GM23248 (cell line): ENCODE results near the gene KBTBD13. TPM values are rescaled to one million over a fixed set of nuclear protein-coding genes. Genes with fewer than 3 reads are reported as not detected.

Source experiments
- DNase-seq: peaks from one replicate; pipeline ENCODE4 v3.0.0-alpha.2; 2015
- H2AFZ ChIP-seq: fragments of 200-600 bp; sonication (generic); 2 replicates; pipeline ENCODE4 v1.6.1; 2016; ENCODE audit warnings: antibody characterized with exemption
- H3F3A ChIP-seq: fragments of 200-600 bp; sonication (generic); 2 replicates; pipeline ENCODE4 v1.6.1; 2016; ENCODE audit warnings: mild to moderate bottlenecking, antibody characterized with exemption, mixed run types; ENCODE audit not compliant: insufficient read depth
- H3K27ac ChIP-seq: fragments of 200-600 bp; sonication (generic); 2 replicates; pipeline ENCODE4 v1.5.1; 2016; ENCODE audit warnings: mild to moderate bottlenecking
- H3K27me3 ChIP-seq: fragments of 200-600 bp; sonication (generic); replicated peaks from 2 replicates; pipeline ENCODE4 v1.6.1; 2016; ENCODE audit warnings: mild to moderate bottlenecking; ENCODE audit not compliant: insufficient read depth
- H3K36me3 ChIP-seq: fragments of 200-600 bp; sonication (generic); 2 replicates; pipeline ENCODE4 v1.6.1; 2016; ENCODE audit warnings: low read depth, mild to moderate bottlenecking
- H3K4me1 ChIP-seq: fragments of 200-600 bp; sonication (generic); 2 replicates; pipeline ENCODE4 v1.6.1; 2016; ENCODE audit warnings: mild to moderate bottlenecking; ENCODE audit not compliant: insufficient read depth
- H3K4me2 ChIP-seq: fragments of 200-600 bp; sonication (generic); one replicate; pipeline ENCODE4 v1.6.1; 2016; ENCODE audit warnings: mild to moderate bottlenecking; ENCODE audit not compliant: unreplicated experiment
- H3K4me3 ChIP-seq: fragments of 200-600 bp; sonication (generic); 2 replicates; pipeline ENCODE4 v1.5.1; 2016; ENCODE audit warnings: mild to moderate bottlenecking
- H3K79me2 ChIP-seq: fragments of 200-600 bp; sonication (generic); 2 replicates; pipeline ENCODE4 v1.6.1; 2016; ENCODE audit warnings: mild to moderate bottlenecking; ENCODE audit not compliant: insufficient read depth
- H3K9ac ChIP-seq: fragments of 200-600 bp; sonication (generic); 2 replicates; pipeline ENCODE4 v1.6.1; 2016; ENCODE audit warnings: mild to moderate bottlenecking
- H3K9me2 ChIP-seq: fragments of 200-600 bp; sonication (generic); 2 replicates; pipeline ENCODE4 v1.6.1; 2016; ENCODE audit warnings: mixed run types, mild to moderate bottlenecking, moderate library complexity; ENCODE audit not compliant: insufficient read depth
- H3K9me3 ChIP-seq: fragments of 200-600 bp; sonication (generic); one replicate; pipeline ENCODE4 v1.6.1; 2017; ENCODE audit warnings: low read depth
- H4K20me1 ChIP-seq: fragments of 200-600 bp; sonication (generic); 2 replicates; pipeline ENCODE4 v1.6.0; 2016; ENCODE audit not compliant: insufficient read depth
- EZH2 ChIP-seq: fragments of 200-600 bp; sonication (generic); IDR thresholded peaks from 2 replicates; pipeline ENCODE4 v1.6.1; 2018; ENCODE audit warnings: antibody characterized with exemption, mild to moderate bottlenecking; ENCODE audit not compliant: insufficient read depth, poor library complexity, severe bottlenecking
- EZH2phosphoT487 ChIP-seq: fragments of 200-600 bp; sonication (generic); IDR thresholded peaks from 2 replicates; pipeline ENCODE4 v1.6.1; 2018; ENCODE audit warnings: antibody characterized with exemption, moderate library complexity, mild to moderate bottlenecking, low read depth; ENCODE audit not compliant: insufficient read depth
- WGBS, 2 experiments: methylation state at CpG; one replicate each; pipeline ENCODE4 v1.1.6; 2015 to 2017; ENCODE audit warnings: low lambda C conversion rate in 2 of 2, low coverage in 1 of 2; ENCODE audit errors: missing lambda C conversion rate in 2 of 2; 5-methylcytosine and 5-hydroxymethylcytosine counted together
- in situ Hi-C: fragments of 300-500 bp; cut with MboI; formaldehyde crosslinking; loops from 2 replicates; pipeline ENCODE4 v1.15.0; 2020
- polyA plus RNA-seq: library from polyadenylated mRNA; unstranded; fragments of >200 nt; fragmentation: Nextera tagmentation; extraction: Ambion mirVana; gene quantifications from 2 replicates; pipeline ENCODE4 v1.2.1, GENCODE V29; 2016
- total RNA-seq: library from RNA; depleted of rRNA; stranded (reverse); fragments of >200 nt; shearing (Covaris generic); gene quantifications from 2 replicates; pipeline ENCODE4 v1.2.3, GENCODE V29; 2014

Gene KBTBD13
- total and polyA plus RNA-seq, 2 experiments from 2014 or later, result not detected

- H3K9me3 ChIP-seq, result no peaks in the 10 kb centered on the region
- no peaks in the 10 kb centered on the region for H3K79me2 ChIP-seq
- no peaks in the 10 kb centered on the region for H3K4me1 ChIP-seq
- H3K4me3 ChIP-seq, result no peak overlapping the region
- H3K36me3 ChIP-seq, result no peaks in the 10 kb centered on the region
- H3K27me3 ChIP-seq, result 0 out of 2 replicates have a peak, but pooled peaks cover 3% of the 10 kb centered on the region
- no peak overlapping the region for H3K9ac ChIP-seq
- no peak overlapping the region for H2AFZ ChIP-seq
- no peaks in the 10 kb centered on the region for H4K20me1 ChIP-seq
- no peaks in the 10 kb centered on the region for H3K9me2 ChIP-seq
- TF ChIP-seq EZH2phosphoT487 (no peak), EZH2 (no peak)
- H3F3A ChIP-seq, result no peaks in the 10 kb centered on the region
- 83 to 85% methylated on average over 6 of the region's 6 CpGs for WGBS, 2 experiments
- in situ Hi-C loops, result no loop called here
- no peak overlapping the region for H3K4me2 ChIP-seq
- DNase-seq, result peak; percentile 50
- no peak overlapping the region for H3K27ac ChIP-seq
These were observed 9.6 kb downstream of the KBTBD13 start for GRCh38 chr15:65085990-65086679.

DNA sequence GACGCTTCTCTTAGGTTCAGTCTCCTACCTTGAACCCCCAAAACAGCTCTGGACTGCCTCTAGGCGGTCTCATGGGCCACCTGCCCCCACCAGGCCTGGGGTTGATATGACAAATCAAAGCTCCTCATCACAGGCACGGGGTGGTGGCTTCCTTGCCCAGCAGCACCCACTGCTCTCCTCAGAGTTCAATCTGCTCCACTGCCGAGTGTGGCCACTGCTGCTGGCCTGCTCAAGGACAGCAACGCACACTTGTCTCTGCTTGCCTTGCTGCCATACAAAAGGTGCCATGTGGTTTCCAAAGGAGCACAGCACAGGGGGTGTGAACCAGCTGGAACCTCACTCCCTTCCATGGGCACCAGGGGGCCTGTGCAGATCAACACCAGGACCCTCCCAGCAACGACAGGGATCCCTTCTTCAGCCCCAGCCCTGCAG is 10.2 kb downstream of the KBTBD13 start:
- no peak for TF ChIP-seq EZH2
- no peak for TF ChIP-seq EZH2phosphoT487
- Histone ChIP-seq H3K4me3 (no peak overlapping the region), H3K4me2 (no peak overlapping the region), H4K20me1 (no peaks in the 10 kb centered on the region), H3F3A (no peaks in the 10 kb centered on the region), H3K9me3 (no peaks in the 10 kb centered on the region), H3K27me3 (0 out of 2 replicates have a peak, but pooled peaks cover 3% of the 10 kb centered on the region), H3K9me2 (no peaks in the 10 kb centered on the region), H3K4me1 (no peaks in the 10 kb centered on the region), H3K36me3 (no peaks in the 10 kb centered on the region), H2AFZ (no peak overlapping the region), H3K27ac (no peak overlapping the region), H3K9ac (no peak overlapping the region), H3K79me2 (no peaks in the 10 kb centered on the region)
- peak; percentile 24 for DNase-seq
- in situ Hi-C loops, result no loop called here
- WGBS, 2 experiments, result 68 to 71% methylated on average over 5 to 6 of the region's 6 CpGs

- no peaks in the 10 kb centered on the region for H3K36me3 ChIP-seq
- DNase-seq, result no peak
- H3K9me2 ChIP-seq, result no peaks in the 10 kb centered on the region
- H3K9ac ChIP-seq, result no peak overlapping the region
- H3K4me3 ChIP-seq, result no peak overlapping the region
- no peak overlapping the region for H3K4me2 ChIP-seq
- no peak overlapping the region for H2AFZ ChIP-seq
- H3K79me2 ChIP-seq, result no peaks in the 10 kb centered on the region
- H3K4me1 ChIP-seq, result no peaks in the 10 kb centered on the region
- WGBS, 2 experiments, result 94 to 98% methylated on average over 3 of the region's 3 CpGs
- H4K20me1 ChIP-seq, result no peaks in the 10 kb centered on the region
- H3K9me3 ChIP-seq, result no peaks in the 10 kb centered on the region
- in situ Hi-C loops, result no loop called here
- H3K27me3 ChIP-seq, result 0 out of 2 replicates have a peak, but pooled peaks cover 3% of the 10 kb centered on the region
- H3K27ac ChIP-seq, result no peak overlapping the region
- no peaks in the 10 kb centered on the region for H3F3A ChIP-seq
- TF ChIP-seq EZH2phosphoT487 (no peak), EZH2 (no peak)
These were observed 10.9 kb downstream of the KBTBD13 start for GRCh38 chr15:65087411-65087810.

DNA sequence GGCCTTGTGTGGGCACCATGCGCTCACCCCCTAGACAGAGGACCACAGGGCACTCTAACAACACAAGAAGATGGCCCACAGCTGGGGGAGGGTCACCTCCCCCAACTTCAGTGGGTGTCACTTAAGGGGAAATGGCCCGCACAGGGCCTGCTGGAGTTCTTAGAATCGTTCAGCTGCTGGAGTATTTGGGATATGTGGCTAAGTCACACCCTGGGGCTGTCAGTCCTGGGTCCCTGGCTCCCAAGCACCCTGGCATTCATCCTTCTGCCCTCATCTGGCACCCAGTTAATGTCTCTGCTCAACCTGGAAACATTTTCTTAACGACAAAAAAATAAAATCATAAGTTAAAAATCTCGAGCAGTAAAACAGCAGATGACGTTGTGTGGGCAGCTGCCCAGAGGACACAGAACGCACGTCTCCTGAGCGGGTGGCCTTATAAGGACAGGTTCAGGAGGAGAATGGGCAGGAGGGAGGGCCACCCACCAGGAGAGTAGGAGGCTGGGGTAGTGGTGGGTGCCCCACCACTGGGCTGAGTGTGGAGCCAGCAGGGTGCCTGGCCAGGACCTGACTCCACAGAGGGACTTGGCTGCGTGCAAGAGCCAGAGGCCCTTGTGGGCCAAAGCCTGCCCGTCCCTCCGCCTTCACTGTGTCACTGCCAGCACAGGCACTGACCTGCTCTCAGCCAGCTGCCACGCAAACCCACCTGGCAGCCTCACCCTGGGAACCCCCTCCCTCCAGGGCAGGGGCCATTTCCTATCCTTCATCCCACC is 11.5 kb downstream of the KBTBD13 start:
- in situ Hi-C loops, result no loop called here
- TF ChIP-seq EZH2 (no peak), EZH2phosphoT487 (no peak)
- no peak overlapping the region for H3K27ac ChIP-seq
- no peaks in the 10 kb centered on the region for H3K36me3 ChIP-seq
- H3F3A ChIP-seq, result no peaks in the 10 kb centered on the region
- H3K9me2 ChIP-seq, result no peaks in the 10 kb centered on the region
- H2AFZ ChIP-seq, result no peak overlapping the region
- H3K79me2 ChIP-seq, result no peaks in the 10 kb centered on the region
- H3K9me3 ChIP-seq, result no peaks in the 10 kb centered on the region
- H4K20me1 ChIP-seq, result no peaks in the 10 kb centered on the region
- H3K9ac ChIP-seq, result no peak overlapping the region
- no peaks in the 10 kb centered on the region for H3K4me1 ChIP-seq
- H3K27me3 ChIP-seq, result 0 out of 2 replicates have a peak, but pooled peaks cover 3% of the 10 kb centered on the region
- DNase-seq, result peak; percentile 18
- 39 to 45% methylated on average over 12 of the region's 13 CpGs for WGBS, 2 experiments
- H3K4me3 ChIP-seq, result no peak overlapping the region
- H3K4me2 ChIP-seq, result no peak overlapping the region
